ENCODE measurements around the gene ZNF211. TPM values are rescaled to one million over a fixed set of nuclear protein-coding genes. Genes with fewer than 3 reads are reported as not detected.

ZNF211 gene
- 8.0 and 10.2 TPM in 2 replicates for total RNA-seq

DNA sequence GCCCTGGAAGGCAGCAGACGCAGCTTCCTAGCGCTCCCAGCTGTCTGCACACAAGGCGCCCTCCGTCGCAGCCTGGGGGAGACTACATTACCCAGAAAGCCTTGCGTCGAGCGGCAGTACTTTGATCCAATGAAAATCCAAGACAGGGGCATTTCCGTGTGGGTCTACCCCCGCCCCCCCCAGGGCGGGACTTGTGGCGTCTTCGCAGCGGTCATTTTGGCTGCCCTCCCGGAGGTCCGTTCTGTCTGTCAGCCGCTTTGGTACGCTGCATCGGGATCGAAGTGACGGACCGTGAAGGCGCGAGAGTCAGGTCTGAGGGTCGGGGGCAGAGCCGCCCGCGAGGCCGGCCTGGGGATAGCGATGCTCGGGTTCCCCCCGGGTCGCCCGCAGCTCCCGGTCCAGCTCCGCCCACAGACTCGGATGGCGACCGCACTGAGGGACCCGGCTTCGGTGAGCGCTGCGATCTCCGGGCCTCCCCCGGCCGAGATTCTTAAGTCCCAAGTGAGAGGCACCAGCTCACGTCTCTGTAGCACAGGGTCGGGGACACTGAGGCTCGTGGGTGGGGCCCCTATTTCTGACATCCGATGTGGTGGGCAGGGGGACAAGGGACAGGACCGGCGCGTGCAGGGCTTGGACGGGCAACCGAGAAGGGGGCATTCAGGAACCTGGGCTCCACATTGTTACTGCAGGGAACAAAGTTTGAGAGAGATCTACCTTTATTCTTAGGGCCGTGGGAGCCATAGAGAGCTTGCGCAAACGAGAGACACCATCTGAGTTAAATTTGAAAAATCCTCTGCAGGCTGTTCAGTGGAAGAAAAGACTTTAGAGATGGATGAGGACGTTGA, at the start of gene ZNF211:
ZNF211 (plus strand) TSS at position 182 of the 845 bp plus-strand sequence; CDS start at position 361, 179 bp downstream.

GRCh38 chr19:57583521-57584416, 49.2 kb upstream of the ZNF211 start, which contains the start of gene ZIK1:
Gene ZIK1 (plus strand): TSS chr19:57584145. CDS start chr19:57584357, 212 bp downstream.

GRCh38 chr19:57599761-57600383, 33.1 kb upstream of the ZNF211 start, which contains the start of gene ZNF530:
Gene ZNF530 (plus strand): TSS chr19:57599885. CDS start chr19:57604346, 4,461 bp downstream.

DNA sequence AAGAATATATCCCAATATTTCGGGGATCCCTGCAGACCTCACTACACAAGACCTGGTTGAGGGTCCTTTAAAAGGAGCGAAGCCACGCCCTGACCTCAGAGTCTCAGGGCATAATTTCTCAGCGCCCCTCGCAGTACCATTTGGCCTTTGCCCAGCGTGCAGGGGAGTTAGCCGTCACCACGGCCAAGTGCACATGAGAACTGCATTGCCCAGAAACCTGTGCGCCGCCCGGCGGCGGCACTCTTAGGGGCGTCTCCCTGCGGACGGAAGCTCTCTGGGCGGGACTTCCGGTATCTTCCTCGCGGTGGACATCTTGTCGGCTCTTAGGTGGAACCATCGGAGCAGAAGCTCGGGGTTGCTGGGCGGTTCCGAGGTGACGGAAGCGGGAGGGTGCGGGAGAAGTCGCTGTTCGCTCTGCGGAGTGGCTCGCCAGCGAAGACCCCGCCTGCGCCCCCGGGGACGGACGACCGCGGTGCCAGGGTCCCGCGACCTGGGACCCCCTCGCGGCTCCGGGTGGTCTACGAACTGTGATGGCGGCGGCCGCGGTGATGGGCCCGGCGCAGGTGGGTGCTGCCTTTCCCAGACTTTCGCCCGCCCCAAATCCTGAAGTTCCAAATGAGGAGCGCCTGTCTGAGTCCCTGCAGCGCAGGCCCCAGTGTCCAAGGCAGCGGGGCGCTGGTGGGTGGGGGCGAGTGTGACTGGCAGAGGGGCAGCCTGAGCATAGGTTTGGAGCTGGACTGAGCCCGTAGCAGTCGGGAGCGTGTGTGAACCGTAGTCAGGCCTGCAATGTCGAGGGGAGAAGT, 18.8 kb upstream of the ZNF211 start, which contains the start of gene ZNF134:
ZNF134 (plus strand) TSS at position 302 of the 803 bp plus-strand sequence. CDS start 5,227 bp downstream, outside the sequence.

DNA sequence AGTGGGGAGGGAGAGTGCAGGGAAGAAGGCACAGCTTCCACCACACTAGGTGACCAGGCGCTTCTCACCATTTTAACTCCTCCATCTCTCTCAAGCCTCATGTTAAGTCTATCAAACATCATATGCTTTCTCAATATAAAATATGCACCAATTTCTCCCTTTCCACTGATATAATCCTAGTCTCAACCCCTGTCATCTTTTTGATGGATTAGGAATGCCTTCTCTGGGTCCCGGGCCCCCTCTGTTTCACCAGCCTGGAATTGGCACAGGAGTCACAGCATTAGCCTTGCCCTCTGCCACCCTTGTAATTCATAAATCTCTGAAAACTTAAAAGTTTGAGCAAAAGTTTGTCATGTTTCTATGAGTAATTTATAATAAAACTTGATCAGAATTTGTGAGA, 35.7 kb downstream of the ZNF211 start, which contains the start of gene ZSCAN4:
ZSCAN4 (plus strand) TSS at position 301 of the 400 bp plus-strand sequence. CDS start 7,211 bp downstream, outside the sequence.

Other genes with a start within 250 kb of the ZNF211 start
- 21.5 and 25.4 TPM in 2 replicates for gene ZNF548, start 243.3 kb upstream of the ZNF211 start, total RNA-seq
- 10.4 and 11.5 TPM in 2 replicates for gene ZNF17, start 222.0 kb upstream of the ZNF211 start, total RNA-seq
- 6.8 and 8.9 TPM in 2 replicates for gene ZNF749, start 197.8 kb upstream of the ZNF211 start, total RNA-seq
- 0.28 and 0.57 TPM in 2 replicates for gene VN1R1, start 176.0 kb upstream of the ZNF211 start, total RNA-seq
- gene ZNF772, start 155.6 kb upstream of the ZNF211 start, total RNA-seq, result 12.1 and 18.6 TPM in 2 replicates
- 11.0 and 18.1 TPM in 2 replicates for gene ZNF419, start 145.4 kb upstream of the ZNF211 start, total RNA-seq
- gene ZNF773, start 133.2 kb upstream of the ZNF211 start, total RNA-seq, result 14.8 and 27.3 TPM in 2 replicates
- 4.7 and 4.9 TPM in 2 replicates for gene ZNF549, start 105.8 kb upstream of the ZNF211 start, total RNA-seq
- 7.3 and 7.8 TPM in 2 replicates for gene ZNF550, start 73.3 kb upstream of the ZNF211 start, total RNA-seq
- 4.7 and 5.0 TPM in 2 replicates for gene ZNF416, start 54.3 kb upstream of the ZNF211 start, total RNA-seq
- 5.4 and 5.5 TPM in 2 replicates for gene ZIK1, start 49.0 kb upstream of the ZNF211 start, total RNA-seq
- gene ZNF530, start 33.3 kb upstream of the ZNF211 start, total RNA-seq, result 1.6 and 2.6 TPM in 2 replicates
- gene ZNF134, start 18.9 kb upstream of the ZNF211 start, total RNA-seq, result 15.5 and 18.8 TPM in 2 replicates
- gene ZSCAN4, start 35.8 kb downstream of the ZNF211 start, total RNA-seq, result not detected in 2 replicates
- gene ZNF551, start 48.8 kb downstream of the ZNF211 start, total RNA-seq, result 4.0 and 4.3 TPM in 2 replicates
- gene ZNF154, start 76.0 kb downstream of the ZNF211 start, total RNA-seq, result 2.8 and 3.6 TPM in 2 replicates
- 8.9 and 9.2 TPM in 2 replicates for gene ZNF671, start 94.5 kb downstream of the ZNF211 start, total RNA-seq
- 11.2 and 14.1 TPM in 2 replicates for gene ZNF776, start 113.6 kb downstream of the ZNF211 start, total RNA-seq
- gene ZNF586, start 136.5 kb downstream of the ZNF211 start, total RNA-seq, result 12.6 and 12.7 TPM in 2 replicates
- gene ZNF552, start 181.7 kb downstream of the ZNF211 start, total RNA-seq, result 4.7 and 6.0 TPM in 2 replicates
- 14.6 and 18.1 TPM in 2 replicates for gene ZNF587B, start 197.1 kb downstream of the ZNF211 start, total RNA-seq
- 18.5 and 20.2 TPM in 2 replicates for gene ZNF587, start 216.7 kb downstream of the ZNF211 start, total RNA-seq

All from smooth muscle cell of bladder (primary cell).